BE2C (cell line): ENCODE measurements around the gene SMAGP. TPM values are rescaled to one million over a fixed set of nuclear protein-coding genes. Genes with fewer than 3 reads are reported as not detected.
"Not testable (repeated sequence)": the region's sequence is repeated elsewhere in the genome, so short reads cannot be mapped to it uniquely, and the experiment has no call there.

Experiments used
- DNase-seq: peaks from one replicate; pipeline ENCODE4 v3.0.0-alpha.2; 2020
- H3K27me3 ChIP-seq: fragments of 250-450 bp; sonication (Bioruptor Pico); 2 replicates; pipeline ENCODE4 v1.5.1; 2020; ENCODE audit warnings: mild to moderate bottlenecking
- H3K36me3 ChIP-seq: fragments of 250-450 bp; sonication (Bioruptor Pico); 2 replicates; pipeline ENCODE4 v1.5.1; 2020; ENCODE audit warnings: mild to moderate bottlenecking
- H3K4me1 ChIP-seq: fragments of 250-450 bp; sonication (Bioruptor Pico); 2 replicates; pipeline ENCODE4 v1.5.1; 2020
- H3K4me3 ChIP-seq: 2 replicates; pipeline ENCODE4 v1.5.1; 2011; ENCODE audit warnings: low read depth, low read length
- H3K9me3 ChIP-seq: fragments of 250-450 bp; sonication (Bioruptor Pico); 2 replicates; pipeline ENCODE4 v1.5.1; 2020
- CTCF ChIP-seq: IDR thresholded peaks from 2 replicates; pipeline ENCODE4 v1.5.1; 2012; ENCODE audit warnings: mild to moderate bottlenecking, low read depth, low read length
- polyA plus RNA-seq: library from polyadenylated mRNA; unstranded; fragments of >200 nt; gene quantifications from one replicate; pipeline ENCODE4 v1.2.1, GENCODE V29; 2012; ENCODE audit warnings: low read depth, missing spikeins; ENCODE audit not compliant: insufficient read length, insufficient read depth

SMAGP gene
- 5.8 TPM for polyA plus RNA-seq

GRCh38 chr12:51270067-51270950 is at the start of gene SMAGP:
TSS of gene SMAGP (minus strand) at chr12:51270415. CDS start at chr12:51269278, 1,137 bp downstream.
- no peak for TF ChIP-seq CTCF
- Histone ChIP-seq H3K36me3 (no peaks in the 10 kb centered on the region), H3K27me3 (no peaks in the 10 kb centered on the region), H3K4me1 (no peaks in the 10 kb centered on the region), H3K9me3 (no peaks in the 10 kb centered on the region), H3K4me3 (peak within 1 kb of the TSS; percentile 75)
- DNase-seq = peak; percentile 66

GRCh38 chr12:51318846-51319599 is 48.8 kb upstream of the SMAGP start:
- Histone ChIP-seq H3K36me3 (no peaks in the 10 kb centered on the region), H3K9me3 (no peaks in the 10 kb centered on the region), H3K4me1 (no peaks in the 10 kb centered on the region; the same call in 1 of the 2 replicates), H3K27me3 (no peaks in the 10 kb centered on the region), H3K4me3 (no peak overlapping the region)
- no peak for DNase-seq
- TF ChIP-seq CTCF = no peak

- H3K36me3 ChIP-seq, H3K4me3 ChIP-seq, H3K9me3 ChIP-seq, DNase-seq, H3K4me1 ChIP-seq, H3K27me3 ChIP-seq: not testable (repeated sequence)
Measured at GRCh38 chr12:51318057-51318806, 48.0 kb upstream of the SMAGP start.

- DNase-seq = no peak
- H3K9me3 ChIP-seq = no peaks in the 10 kb centered on the region
- TF ChIP-seq CTCF = no peak
- no peaks in the 10 kb centered on the region for H3K27me3 ChIP-seq
- no peaks in the 10 kb centered on the region for H3K36me3 ChIP-seq
- no peaks in the 10 kb centered on the region for H3K4me1 ChIP-seq
- no peak overlapping the region for H3K4me3 ChIP-seq
Measured at GRCh38 chr12:51311389-51311788, 41.2 kb upstream of the SMAGP start.

GRCh38 chr12:51307655-51308593 is 37.7 kb upstream of the SMAGP start:
- no peak overlapping the region for H3K4me3 ChIP-seq
- no peak for DNase-seq

More at GRCh38 chr12:51307655-51308593, 37.7 kb upstream of the SMAGP start:
- TF ChIP-seq CTCF = no peak
- Histone ChIP-seq H3K9me3 (no peaks in the 10 kb centered on the region), H3K4me1 (no peaks in the 10 kb centered on the region), H3K27me3 (no peaks in the 10 kb centered on the region), H3K36me3 (no peaks in the 10 kb centered on the region)
